Measurements from ENCODE around the gene TBX18.

Gene TBX18

DNA sequence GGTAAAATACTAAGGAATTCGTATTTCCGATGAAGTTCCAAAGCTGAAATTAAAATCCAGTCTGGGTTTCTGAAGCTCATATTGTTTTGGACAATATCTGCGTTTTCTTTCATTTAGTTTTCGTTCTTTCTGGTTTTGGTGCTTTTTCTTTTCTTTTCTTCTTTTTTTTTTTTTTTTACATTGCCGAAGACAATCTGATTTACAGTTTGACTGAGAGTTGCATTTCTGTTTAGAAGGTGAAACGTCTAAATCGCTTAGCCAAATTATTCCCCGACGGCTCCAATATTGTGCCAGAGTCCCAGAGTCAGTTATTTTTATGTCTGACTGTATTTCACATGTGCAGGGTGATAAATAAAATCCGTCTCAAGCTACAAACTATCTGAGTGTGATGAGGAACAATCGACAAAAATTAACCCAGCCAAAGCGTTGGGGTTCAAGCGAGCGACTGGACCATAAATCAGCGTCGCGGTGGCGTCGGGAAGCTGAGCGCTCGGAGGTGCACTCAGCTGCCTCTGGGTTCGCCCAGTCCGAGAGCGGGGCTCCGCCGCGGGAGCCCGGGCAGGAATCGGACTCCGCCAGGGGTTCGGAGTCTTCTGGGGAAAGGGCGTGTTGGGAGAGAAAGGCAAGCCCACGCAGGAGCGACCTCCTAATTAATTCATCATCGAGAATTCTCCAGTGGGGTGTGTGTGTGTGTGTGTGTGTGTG is 8.2 kb upstream of the TBX18 start:
- DNase-seq (ENCODE audit: low spot score), result no peak

DNA sequence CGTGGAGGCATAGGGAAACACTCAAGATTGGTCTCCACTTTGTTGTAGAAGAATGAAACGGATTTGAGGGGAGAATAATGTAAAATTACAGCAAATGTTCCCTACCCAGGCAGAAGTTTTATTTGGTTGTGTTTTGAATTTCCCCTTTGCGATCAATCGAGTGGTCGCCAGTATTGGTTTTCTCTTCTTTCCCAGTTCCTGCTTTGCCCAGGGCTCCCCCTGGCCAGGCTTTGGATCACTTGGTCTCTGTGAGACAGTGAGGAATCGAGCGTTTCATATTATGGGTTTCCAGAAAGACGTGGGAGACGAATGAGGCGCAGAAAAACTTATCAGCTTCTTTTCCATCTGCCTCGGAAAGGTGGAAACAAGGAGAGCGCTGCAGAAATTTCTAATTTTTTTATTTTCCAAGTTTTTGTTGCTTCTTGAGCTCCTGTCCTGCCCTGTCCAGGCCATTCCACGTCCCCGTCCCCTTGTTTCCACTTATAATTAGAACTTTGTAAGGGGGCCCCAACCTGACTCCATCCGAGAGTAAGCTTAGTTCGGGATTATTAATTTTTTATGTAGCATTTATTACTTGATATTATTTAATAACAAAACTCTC is 7.5 kb upstream of the TBX18 start:
- DNase-seq (ENCODE audit: low spot score), result no peak

DNA sequence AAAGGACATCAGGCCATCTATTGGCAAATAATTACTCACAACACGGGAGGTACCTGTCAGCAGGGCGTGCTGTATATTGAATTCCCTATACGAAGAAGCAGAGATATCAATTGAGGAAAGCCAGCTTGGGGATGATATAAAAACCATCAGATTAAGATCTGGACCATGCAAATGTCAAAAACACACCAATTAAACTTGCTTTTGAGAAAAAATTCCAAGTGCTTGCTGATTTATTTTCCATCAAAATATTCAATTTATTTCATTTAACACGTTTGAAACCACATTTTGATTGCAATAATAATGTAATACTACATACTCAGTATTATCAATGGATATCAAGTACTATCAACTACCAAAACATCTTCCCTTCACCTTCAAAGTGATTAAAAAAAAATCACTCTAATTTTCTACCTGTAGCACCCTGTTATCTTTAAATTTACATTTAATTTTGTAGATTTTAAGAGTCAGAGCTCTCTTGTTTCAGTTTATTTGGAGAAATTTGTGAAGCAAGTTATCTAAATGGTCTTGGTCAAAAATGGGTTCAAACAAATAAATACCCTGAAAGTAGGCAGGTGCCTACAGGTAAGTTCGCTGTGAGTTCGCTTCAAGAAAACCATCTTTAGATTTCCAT is 6.8 kb upstream of the TBX18 start:
- DNase-seq (ENCODE audit: low spot score), result no peak

DNA sequence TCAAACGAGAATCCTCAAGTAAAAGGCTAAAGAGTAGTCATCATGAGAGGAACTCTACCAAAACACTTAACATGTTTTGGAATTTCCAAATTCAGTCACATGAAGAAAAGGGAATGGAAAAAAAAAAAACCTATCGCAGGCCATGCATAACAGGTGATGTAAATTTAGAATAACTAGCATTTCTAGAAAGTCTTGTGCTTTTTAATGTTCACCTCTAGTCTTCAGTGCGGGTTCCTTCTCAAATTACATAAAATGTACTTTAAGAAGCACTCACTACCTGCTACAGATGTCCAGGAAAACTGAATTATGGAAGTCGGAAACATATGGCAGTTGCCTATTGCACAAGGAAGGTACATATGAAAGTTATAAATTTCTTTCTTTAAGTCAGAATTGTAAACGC is 6.1 kb upstream of the TBX18 start:
- DNase-seq (ENCODE audit: low spot score), result no peak

DNA sequence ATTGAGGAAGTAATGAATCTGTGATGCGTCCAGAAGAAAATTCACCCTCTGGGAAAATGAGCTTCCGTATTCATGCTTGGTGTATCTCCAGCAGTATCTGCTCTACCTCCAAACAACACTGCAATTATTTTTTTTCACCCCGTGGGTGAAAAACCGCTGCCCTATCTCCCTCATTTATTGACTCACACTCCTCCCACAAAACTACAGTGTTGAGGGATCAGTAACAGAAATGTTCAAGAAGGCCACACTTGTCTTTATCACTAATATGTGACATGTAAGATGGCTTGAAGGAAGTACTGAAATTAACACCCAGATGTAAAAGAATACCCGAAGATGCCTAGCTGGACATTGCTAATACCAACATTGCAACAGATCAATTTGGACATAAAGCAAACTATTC is 4.9 kb upstream of the TBX18 start:
- DNase-seq (ENCODE audit: low spot score), result no peak

DNA sequence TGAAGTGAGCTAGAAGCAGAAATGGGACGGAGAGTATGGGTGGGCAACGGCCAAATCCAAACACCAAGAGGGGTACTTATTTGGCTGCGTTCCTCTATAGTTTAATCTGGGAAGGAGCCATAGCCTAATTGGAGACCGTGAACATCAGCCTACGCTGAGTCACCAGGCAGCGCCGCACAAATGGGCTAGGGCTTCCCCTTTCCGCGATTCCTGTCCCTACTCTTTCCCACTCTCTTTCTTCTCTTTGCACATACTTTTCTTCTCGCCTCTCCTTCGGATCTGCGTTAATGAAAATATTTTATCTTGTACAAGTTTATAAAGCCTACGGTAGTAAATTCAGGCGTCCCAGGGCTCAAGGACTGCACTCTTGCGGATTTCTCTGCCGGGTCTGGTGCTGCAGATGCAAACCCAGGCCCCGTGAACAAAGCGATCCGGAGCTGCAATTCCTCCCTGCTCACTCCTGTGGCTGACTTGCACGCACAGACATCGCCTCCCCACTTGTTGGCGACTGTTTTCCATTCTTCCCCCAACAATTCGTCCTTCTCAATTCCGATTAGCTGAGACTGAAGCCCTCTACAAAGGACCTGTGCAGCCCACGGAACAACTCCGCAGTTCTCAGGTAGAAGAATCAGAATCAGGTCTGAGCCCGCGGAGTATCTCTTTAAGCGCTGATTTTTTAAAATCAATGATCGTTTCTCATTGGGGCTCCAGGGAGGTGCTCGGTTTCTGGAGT is 4.2 kb upstream of the TBX18 start:
- DNase-seq (ENCODE audit: low spot score), result no peak

DNA sequence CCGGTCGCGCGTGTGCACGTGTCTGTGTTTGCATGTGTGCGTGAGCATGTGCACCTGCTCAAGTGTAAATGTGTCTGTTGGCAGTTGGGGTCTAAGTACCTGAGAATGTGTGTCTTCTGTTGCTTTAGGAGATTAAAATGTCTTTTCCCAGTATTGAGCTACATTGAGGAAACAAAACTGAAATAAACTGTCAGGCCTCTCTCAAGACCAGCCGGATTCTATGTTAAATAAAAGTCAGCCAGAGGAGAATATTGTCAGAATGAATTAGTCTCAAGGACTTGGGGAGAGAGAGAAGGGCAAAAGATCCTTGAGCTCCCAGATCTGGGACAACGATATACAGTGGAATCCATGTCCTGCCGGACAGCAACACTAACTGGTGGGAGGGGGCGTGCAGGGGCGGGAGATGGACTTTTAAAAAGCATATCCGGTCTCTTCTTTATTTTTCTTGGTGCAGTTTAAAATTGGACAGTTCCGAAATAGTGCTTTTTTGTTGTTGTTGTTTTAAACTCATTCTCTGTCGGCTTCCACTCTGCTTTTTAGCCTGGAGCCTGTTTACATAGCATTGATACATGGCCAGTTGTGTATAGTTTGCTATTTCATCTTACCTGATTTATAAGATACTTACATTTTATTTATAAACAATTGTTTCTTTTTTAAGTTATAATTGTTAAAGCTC is 3.3 kb upstream of the TBX18 start:
- no peak for DNase-seq (ENCODE audit: low spot score)

DNA sequence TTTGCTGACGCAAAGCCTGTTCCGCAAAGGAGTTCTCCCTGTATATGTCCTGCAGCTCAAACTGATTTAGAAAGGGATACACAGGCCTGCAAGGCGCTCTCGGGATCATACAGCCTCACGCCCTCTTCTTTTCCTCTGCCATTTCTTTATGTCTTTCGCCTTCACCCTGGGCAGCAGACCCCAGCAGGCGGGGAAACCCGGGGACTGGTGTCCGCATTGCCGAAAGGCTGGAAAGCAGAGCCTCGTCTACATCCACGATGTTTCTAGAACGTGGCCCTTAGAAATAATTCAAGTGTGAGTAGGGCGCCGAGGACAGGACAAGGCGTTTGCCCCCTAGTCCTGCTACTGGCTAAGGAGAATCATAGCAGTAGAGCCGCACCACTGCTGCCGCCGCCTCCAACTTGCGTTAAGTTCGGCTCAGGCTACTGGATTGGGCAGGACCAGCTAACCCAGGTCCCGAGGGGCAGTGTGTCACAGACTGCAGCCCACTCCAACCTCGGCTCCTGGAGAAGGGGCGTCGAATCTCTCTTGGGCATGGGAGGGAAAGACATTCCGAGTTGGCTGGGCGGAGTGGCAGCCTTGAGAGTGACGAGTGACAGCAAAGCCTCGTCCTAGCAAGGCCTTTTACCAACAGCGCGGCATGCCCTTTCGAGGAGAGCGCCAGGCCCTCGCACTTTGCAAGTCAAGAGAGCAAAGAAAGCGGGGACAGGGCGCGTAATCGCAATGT is 2.6 kb upstream of the TBX18 start:
- DNase-seq (ENCODE audit: low spot score), result no peak

DNA sequence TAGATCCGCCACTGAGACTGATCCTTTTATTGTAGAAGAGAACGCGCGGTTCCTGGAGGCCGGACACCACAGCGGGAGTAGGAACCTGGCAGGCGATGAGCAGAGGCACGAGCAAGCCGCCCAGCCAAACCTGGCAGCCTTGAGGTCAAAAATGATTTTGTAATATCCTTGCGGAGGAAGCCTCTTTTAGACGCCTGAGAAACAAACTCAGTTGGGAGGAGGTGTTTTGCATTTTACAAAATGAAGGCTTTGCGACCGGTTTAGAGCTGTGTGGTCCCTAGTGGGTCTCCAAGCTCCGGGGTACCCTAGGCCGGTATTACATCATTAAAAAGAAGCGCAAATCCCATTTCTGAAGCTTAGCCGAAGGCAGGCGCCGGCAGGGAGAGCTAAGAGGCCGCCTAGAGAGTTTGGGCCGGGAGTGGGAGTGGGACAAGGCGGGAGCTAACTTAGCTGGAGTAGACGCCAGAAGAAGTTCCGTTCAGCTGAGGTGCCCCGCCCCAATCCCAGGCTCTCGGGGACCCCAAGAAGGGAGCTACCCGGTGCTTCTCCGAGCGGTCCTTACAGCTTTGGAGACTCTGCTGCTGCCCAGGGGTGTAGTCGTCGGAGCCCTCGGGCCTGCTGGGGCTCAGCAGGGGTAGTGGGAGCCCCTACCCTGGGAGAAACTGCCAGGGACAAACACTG is 1.9 kb upstream of the TBX18 start:
- no peak for DNase-seq (ENCODE audit: low spot score)

DNA sequence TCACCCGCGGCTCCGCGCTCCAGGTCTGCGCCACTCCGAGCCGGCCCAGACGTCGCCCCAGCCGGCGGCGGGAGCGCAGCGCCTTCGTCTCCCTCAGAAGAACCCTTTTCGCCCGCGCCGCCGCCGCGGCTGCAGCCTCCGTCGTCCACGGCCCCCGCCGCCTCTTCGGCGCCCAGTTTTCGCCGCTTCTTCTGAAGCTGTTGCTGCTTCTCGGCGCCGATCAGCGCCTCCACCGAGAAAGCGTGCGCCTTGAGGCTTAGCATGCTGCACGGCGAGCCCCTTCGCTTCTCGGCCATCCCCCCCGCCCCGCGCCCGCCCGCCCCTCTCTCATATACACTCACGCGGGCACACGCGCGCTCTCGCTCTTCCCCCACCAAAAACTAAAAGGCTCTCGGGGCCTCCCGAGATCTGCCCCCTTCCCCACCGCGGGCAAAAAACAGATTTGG is 489 bp downstream of the TBX18 start:
- no peak for DNase-seq (ENCODE audit: low spot score)

DNA sequence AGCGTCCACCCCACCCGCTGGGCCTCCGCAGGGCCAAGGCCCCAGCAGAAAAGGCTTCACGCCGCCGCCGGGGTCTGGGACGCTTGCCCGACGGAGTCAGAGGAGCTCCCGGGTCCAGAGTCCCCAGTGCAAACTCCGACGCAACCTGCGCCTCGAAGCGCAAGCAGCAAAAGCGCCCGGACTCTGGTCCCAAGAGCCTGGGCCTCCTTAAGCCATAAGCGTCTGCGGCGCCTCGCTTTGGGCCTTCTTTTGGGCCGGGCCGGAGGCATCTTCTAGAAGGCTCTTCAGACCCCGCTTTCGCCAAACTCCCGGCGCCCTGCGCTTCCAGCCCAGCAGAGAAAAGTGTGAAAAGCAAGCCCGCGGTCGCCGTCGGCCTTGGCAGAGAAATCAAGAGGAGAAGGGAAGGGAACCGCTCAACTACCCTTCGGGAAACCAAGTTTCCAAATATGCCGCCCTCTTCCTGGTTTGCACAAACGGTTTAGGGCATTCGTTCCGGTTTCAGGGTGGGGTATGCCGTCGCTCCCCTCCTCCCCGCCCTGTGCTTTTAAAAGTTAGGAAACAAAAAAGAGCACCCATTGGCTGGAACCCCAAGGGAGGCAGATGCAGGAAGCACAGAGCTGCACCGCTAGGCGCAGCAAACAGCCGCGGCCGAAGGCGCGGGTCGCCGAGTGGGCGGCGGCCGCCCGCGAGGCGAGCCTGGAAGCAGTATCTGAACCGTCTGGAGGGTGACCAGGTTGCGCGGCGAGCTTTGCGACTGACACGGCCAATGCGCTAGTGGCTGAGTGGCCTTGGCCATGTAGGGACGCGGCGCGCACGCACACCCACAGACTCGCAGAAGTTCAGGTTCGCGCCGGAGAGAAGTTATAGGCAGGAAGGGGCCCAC is 1.2 kb downstream of the TBX18 start:
- no peak for DNase-seq (ENCODE audit: low spot score)

DNA sequence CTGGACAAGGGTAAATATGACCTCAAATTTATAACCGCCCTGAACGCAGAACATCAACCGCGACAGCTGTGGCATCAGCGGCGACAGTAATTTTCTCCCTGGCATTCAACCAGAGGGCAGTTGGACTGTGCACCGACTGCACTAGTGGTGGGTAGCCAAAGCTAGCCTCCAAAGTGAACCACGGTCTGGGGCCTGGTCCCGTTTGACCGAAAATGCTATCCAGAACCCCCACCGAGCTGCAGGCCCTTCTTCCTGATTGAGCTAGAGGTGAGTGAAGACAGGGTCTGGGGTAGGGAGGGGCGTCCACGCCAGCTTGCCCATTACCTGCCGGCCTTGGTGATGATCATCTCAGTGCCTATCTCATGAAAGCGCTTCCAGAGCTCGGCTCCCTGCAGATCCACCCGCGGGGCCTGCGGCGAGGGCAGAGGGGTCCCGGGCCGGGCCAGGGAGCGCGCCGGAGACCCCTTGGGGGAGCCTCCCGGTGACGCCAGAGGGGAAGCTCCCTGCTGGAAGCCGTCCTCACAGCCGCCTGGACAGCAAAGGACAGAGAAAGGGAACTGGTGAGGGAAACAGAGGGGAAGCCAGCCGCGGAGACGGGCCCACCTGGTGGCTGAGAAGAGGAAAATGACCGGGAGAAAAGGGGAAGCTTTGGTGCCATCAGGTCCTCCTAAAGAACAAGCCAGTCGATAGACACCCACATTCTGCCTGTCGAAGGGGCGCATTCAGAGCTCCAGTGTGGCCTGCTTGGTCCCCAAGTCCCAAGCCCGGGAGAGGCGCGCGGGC is 2.0 kb downstream of the TBX18 start:
- DNase-seq (ENCODE audit: low spot score), result no peak

DNA sequence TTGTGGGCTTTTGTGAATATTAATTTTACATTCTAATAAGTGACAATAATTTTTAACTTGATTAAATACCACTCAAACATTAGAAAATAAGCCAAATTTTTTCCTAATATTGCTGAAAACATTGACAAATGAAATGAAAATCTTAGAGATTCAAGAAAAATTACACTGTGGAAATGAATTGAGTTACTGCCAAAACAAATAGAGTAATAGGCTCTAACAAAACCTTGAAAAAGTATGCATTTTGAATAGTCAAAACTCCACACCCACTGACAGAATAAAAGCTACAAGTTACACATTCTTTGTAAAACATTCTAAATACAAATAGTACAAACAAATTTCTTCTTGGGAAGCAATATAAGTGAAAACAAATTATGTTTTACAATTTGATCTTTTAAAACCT is 5.9 kb downstream of the TBX18 start:
- DNase-seq (ENCODE audit: low spot score), result no peak

DNA sequence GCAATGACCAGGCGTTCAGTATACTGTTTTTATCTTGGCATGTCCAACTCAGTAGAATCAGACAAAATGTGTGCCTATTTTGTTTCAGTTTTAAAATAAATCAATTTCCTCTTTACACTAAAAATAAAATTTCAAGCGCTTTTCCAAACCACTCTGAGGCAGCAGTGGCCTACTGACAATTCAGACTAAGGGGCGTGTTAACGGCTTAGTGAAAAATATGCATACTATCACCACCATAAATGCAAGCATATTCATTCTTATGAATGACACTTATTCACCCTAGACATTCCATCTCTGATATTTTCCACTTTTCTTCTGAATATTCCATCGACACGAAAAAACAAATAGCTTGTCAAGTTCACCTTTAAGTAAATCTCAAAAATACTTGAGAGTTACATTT is 7.5 kb downstream of the TBX18 start:
- no peak for DNase-seq (ENCODE audit: low spot score)

DNA sequence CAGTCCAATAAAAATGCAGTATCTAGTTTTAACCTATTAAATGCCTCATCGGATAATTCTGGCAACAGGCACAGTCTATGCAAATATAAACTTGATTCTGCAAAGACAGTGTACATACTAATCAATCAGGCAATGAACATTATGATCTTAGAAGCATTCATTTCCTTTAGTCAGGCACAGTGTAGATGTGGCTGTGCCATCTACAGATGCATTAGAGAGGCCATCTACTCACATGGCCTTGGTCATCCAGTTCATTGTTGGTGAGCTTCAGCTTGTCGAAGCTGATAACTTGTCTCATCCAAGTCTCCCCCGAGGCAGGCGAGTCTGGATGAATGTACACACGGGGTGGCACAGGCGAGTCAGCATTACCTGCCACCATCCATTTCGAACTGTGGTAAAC is 7.9 kb downstream of the TBX18 start:
- DNase-seq (ENCODE audit: low spot score), result no peak

DNA sequence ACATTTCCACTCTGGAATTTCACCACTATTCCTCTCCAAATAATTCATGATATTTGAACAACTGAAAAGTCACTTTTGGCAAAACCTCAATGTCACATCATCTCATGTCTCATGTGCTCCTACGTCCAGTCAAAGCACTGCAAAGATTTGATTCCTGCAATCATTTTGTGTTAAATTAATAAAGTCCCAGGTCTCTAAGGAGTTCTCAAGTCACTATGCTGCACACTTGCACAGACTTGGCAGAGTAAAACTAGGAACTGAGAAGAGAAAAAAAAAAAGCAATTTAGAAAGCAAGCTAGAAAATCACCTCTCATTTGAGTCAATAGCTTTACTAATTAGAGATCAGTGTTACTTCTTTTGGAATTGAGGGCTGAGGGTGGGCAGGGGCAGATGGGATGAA is 11.2 kb downstream of the TBX18 start:
- no peak for DNase-seq (ENCODE audit: low spot score)

DNA sequence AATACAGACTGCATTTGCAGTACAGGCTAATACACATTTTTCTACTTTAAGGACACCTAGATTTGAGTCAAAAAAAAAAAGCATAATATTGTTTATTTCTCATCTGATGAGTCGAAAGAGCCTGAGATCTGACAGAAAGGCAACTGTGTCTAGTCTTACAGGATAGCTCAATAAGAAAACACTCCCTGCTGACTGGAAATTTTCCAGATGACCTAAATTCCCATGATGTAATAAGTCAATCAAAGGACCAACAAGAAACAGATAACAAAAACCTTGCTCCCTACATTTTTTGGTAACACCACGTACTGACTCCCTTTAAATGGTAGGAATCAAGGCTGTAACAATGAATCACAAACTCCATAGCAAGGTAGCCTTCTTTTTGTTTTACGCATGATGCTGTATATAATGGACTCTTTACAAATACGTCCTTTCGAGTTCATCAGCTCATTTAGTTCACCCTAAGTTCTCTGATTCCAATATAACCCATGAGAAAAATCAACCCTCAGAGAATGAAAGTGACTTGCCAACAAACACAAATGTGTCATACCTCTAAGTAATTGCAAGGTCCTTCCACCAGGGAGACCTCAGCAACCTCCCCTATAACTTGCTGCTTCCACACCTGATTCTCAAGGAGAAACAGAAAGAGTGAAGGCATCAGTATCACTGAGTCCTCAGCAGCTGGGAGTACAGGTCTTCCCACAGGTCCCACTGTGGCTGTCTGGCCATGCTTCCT is 12.1 kb downstream of the TBX18 start:
- no peak for DNase-seq (ENCODE audit: low spot score)

DNA sequence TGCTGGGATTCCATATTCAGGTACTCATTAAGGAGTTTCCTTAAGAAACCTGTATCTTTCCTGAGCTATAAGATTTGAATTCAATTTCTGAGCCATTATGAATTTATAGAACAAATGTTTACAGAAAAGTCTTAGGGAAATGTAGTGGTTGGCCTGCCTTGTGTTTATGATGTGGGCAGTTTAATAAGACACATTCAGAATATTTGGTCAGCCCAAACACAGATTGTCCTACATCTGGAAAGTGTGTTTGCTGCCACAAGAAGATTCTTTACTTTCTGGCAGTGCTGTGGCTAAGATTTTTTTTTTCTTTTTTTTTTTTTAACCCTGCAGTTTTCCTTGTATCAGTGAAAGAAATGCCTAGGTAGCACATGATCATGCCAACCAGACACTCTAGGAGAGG is 15.2 kb downstream of the TBX18 start:
- no peak for DNase-seq (ENCODE audit: low spot score)

DNA sequence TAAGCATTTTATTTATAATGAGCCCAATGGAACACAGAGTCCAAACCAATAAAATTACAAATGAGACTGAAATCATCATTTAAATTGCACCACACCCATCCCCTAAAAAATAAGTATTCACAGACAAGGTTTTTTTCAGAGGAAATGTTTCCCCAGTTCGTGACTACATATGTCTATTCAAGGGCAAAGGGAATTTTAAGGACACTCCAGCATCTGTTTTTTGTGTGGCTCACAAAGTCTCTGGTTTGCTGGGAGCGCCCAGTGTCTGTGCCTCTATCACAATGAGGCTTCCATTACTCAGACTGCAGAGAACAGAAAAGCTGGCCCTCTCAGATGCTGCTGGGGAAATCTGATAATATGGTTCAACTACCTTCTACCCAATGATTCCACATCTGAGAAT is 16.0 kb downstream of the TBX18 start:
- no peak for DNase-seq (ENCODE audit: low spot score)

Measured in HuH-7 (cell line).